OCI-LY3 (cell line): ENCODE results near the gene CNTNAP2.

ENCODE experiments used
- H2AFZ ChIP-seq: fragments of 200-600, 300-600 bp; shearing (Covaris generic); 2 replicates; pipeline ENCODE4 v1.6.0; 2014; ENCODE audit warnings: antibody characterized with exemption, low read depth, low read length
- H3K27ac ChIP-seq: fragments of 200-600, 300-600 bp; sonication (generic); 2 replicates; pipeline ENCODE4 v1.5.1; 2014; ENCODE audit warnings: mild to moderate bottlenecking, low read length, moderate library complexity, mixed read lengths
- H3K27me3 ChIP-seq: fragments of 200-600, 300-600 bp; sonication (generic); 2 replicates; pipeline ENCODE4 v1.6.1; 2014; ENCODE audit warnings: low read depth, low read length, mixed read lengths
- H3K36me3 ChIP-seq: fragments of 200-600, 300-600 bp; sonication (generic); replicated peaks from 2 replicates; pipeline ENCODE3; 2014; ENCODE audit warnings: low read depth, low read length, mixed read lengths
- H3K4me1 ChIP-seq: fragments of 300-600, 200-600 bp; sonication (generic); 2 replicates; pipeline ENCODE4 v1.6.1; 2014; ENCODE audit warnings: low read length, mixed read lengths
- H3K4me2 ChIP-seq: fragments of 200-600, 300-600 bp; sonication (generic); 2 replicates; pipeline ENCODE4 v1.6.1; 2014; ENCODE audit warnings: low read length, mixed read lengths
- H3K4me3 ChIP-seq: fragments of 300-600, 200-600 bp; sonication (generic); 2 replicates; pipeline ENCODE4 v1.5.1; 2014; ENCODE audit warnings: antibody characterized with exemption, mild to moderate bottlenecking, low read length, moderate library complexity
- H3K79me2 ChIP-seq: fragments of 300-600, 200-600 bp; shearing (Covaris generic); 2 replicates; pipeline ENCODE4 v1.6.1; 2014; ENCODE audit warnings: mild to moderate bottlenecking, low read length, mixed read lengths
- H3K9ac ChIP-seq: fragments of 300-600, 200-600 bp; shearing (Covaris generic); 2 replicates; pipeline ENCODE4 v1.6.0; 2014; ENCODE audit warnings: mild to moderate bottlenecking, low read length, moderate library complexity
- H3K9me3 ChIP-seq: fragments of 200-600, 300-600 bp; shearing (Covaris generic); 2 replicates; pipeline ENCODE4 v1.6.1; 2014; ENCODE audit warnings: low read length, mixed read lengths; ENCODE audit not compliant: insufficient read depth
- H4K20me1 ChIP-seq: fragments of 200-600, 300-600 bp; sonication (generic); 2 replicates; pipeline ENCODE4 v1.6.1; 2016; ENCODE audit warnings: low read length, mixed read lengths; ENCODE audit not compliant: insufficient read depth
- EZH2phosphoT487 ChIP-seq: fragments of 200-600 bp; shearing (Covaris generic); IDR thresholded peaks from 2 replicates; pipeline ENCODE4 v1.6.1; 2018; ENCODE audit warnings: antibody characterized with exemption, mixed run types, low read depth
- TF ChIP-seq, protein P1 (sequence below): fragments of 200-600, 300-600 bp; sonication (generic); IDR thresholded peaks from 2 replicates; pipeline ENCODE4 v1.5.1; 2014; ENCODE audit warnings: antibody characterized with exemption, low read length, low read depth

CNTNAP2 gene

GRCh38 chr7:147296986-147297385 is 1180.4 kb downstream of the CNTNAP2 start:
- H3K4me1 ChIP-seq: no peaks in the 10 kb centered on the region
- H3K27ac ChIP-seq: no peak overlapping the region
- no peak overlapping the region for H3K4me3 ChIP-seq
- no peaks in the 10 kb centered on the region for H3K27me3 ChIP-seq
- H2AFZ ChIP-seq: no peak overlapping the region
- no peak for TF ChIP-seq EZH2phosphoT487
- TF ChIP-seq, protein P1, sequence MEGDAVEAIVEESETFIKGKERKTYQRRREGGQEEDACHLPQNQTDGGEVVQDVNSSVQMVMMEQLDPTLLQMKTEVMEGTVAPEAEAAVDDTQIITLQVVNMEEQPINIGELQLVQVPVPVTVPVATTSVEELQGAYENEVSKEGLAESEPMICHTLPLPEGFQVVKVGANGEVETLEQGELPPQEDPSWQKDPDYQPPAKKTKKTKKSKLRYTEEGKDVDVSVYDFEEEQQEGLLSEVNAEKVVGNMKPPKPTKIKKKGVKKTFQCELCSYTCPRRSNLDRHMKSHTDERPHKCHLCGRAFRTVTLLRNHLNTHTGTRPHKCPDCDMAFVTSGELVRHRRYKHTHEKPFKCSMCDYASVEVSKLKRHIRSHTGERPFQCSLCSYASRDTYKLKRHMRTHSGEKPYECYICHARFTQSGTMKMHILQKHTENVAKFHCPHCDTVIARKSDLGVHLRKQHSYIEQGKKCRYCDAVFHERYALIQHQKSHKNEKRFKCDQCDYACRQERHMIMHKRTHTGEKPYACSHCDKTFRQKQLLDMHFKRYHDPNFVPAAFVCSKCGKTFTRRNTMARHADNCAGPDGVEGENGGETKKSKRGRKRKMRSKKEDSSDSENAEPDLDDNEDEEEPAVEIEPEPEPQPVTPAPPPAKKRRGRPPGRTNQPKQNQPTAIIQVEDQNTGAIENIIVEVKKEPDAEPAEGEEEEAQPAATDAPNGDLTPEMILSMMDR: no peak
- H3K4me2 ChIP-seq: no peak overlapping the region
- H3K36me3 ChIP-seq: no peaks in the 10 kb centered on the region
- no peaks in the 10 kb centered on the region for H4K20me1 ChIP-seq
- no peaks in the 10 kb centered on the region for H3K79me2 ChIP-seq
- H3K9ac ChIP-seq: no peak overlapping the region
- H3K9me3 ChIP-seq: no peaks in the 10 kb centered on the region

GRCh38 chr7:147298611-147299043 is 1182.0 kb downstream of the CNTNAP2 start:
- Histone ChIP-seq H3K79me2 (no peaks in the 10 kb centered on the region), H3K27ac (no peak overlapping the region), H3K4me1 (no peaks in the 10 kb centered on the region), H2AFZ (no peak overlapping the region), H3K27me3 (no peaks in the 10 kb centered on the region), H4K20me1 (no peaks in the 10 kb centered on the region), H3K9ac (no peak overlapping the region), H3K4me2 (no peak overlapping the region), H3K4me3 (no peak overlapping the region), H3K36me3 (no peaks in the 10 kb centered on the region), H3K9me3 (no peaks in the 10 kb centered on the region)
- TF ChIP-seq EZH2phosphoT487: no peak
- TF ChIP-seq, protein P1: no peak

DNA sequence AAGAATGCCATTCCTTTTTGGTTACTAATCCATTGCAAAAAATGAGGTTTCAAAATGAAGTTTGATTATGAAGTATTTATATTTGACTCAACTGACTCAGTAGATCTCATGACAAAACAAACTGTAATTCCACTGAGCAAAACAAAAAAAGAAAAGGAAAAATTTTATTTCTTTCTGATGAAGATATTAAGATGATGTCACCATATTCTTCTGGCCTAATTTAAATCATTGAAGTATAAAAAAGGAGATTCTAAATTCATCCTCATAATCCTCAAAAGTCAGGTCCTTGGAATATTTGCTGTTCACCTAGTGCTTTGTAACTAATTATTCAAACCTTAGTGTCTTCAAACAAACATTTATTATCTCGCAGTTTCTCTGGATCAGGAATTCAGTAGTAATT is 1183.7 kb downstream of the CNTNAP2 start:
- Histone ChIP-seq H3K27ac (no peak overlapping the region), H4K20me1 (no peaks in the 10 kb centered on the region), H2AFZ (no peak overlapping the region), H3K4me3 (no peak overlapping the region), H3K4me1 (no peaks in the 10 kb centered on the region), H3K9ac (no peak overlapping the region), H3K9me3 (no peaks in the 10 kb centered on the region), H3K27me3 (no peaks in the 10 kb centered on the region), H3K36me3 (no peaks in the 10 kb centered on the region), H3K79me2 (no peaks in the 10 kb centered on the region), H3K4me2 (no peak overlapping the region)
- TF ChIP-seq EZH2phosphoT487: no peak
- TF ChIP-seq, protein P1: no peak

DNA sequence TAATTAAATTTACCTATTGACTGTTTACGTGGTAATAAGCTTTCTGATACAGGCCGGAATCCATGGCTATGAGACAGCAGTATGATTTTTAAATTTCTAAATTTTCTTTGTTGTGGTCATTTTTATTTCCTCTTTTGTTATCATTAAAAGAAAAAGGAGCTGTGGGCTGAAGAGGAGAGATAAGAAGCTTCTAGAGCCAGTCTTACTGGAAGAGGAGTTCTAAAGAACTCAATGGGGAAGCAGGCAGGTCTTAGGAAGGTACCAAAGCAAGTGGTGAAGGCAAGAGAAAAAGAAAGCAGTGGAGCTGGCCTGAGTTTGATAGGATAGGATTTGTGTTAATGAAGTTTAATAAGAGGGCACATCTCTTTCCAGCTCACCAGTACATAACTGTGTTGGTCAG is 1187.8 kb downstream of the CNTNAP2 start:
- Histone ChIP-seq H3K4me2 (no peak overlapping the region), H3K27ac (no peak overlapping the region), H3K9ac (no peak overlapping the region), H2AFZ (no peak overlapping the region), H3K36me3 (no peaks in the 10 kb centered on the region), H3K9me3 (no peaks in the 10 kb centered on the region), H3K79me2 (no peaks in the 10 kb centered on the region), H3K4me1 (no peaks in the 10 kb centered on the region), H3K4me3 (no peak overlapping the region), H3K27me3 (no peaks in the 10 kb centered on the region), H4K20me1 (no peaks in the 10 kb centered on the region)
- TF ChIP-seq, protein P1: no peak
- no peak for TF ChIP-seq EZH2phosphoT487
